ENCODE measurements around the gene TNRC18.

GRCh38 chr7:5354460-5355232, 69.0 kb downstream of the TNRC18 start:
- no peak for TF ChIP-seq CTCF (IDR thresholded peaks at IDR 0.05; ENCODE audit: borderline replicate concordance, extremely low read depth, low read length, poor library complexity, severe bottlenecking)
- no peak for TF ChIP-seq EZH2 (IDR thresholded peaks at IDR 0.05; ENCODE audit: borderline replicate concordance, low read depth, low read length, severe bottlenecking)

All from DND-41 (cell line).